HCT116 (cell line): Measurements from ENCODE around the gene ADARB1.

ENCODE experiments used
- ATF3 ChIP-seq: IDR thresholded peaks from 2 replicates; pipeline ENCODE4 v1.6.1; 2012
- CBX3 ChIP-seq: IDR thresholded peaks from 2 replicates; pipeline ENCODE4 v1.6.1; 2012; ENCODE audit warnings: low read depth
- CEBPB ChIP-seq: IDR thresholded peaks from 2 replicates; pipeline ENCODE4 v1.6.1; 2012; ENCODE audit warnings: low read depth
- EGR1 ChIP-seq: IDR thresholded peaks from 2 replicates; pipeline ENCODE4 v1.6.1; 2012; ENCODE audit warnings: low read depth
- EZH2 ChIP-seq: fragments of 200-600 bp; sonication (generic); IDR thresholded peaks from 2 replicates; pipeline ENCODE4 v1.6.1; 2017; ENCODE audit warnings: antibody characterized with exemption, mixed run types
- FOSL1 ChIP-seq: IDR thresholded peaks from 2 replicates; pipeline ENCODE4 v1.6.1; 2012; ENCODE audit warnings: low read depth
- JUND ChIP-seq: IDR thresholded peaks from 2 replicates; pipeline ENCODE4 v1.6.1; 2012
- MAX ChIP-seq: IDR thresholded peaks from 2 replicates; pipeline ENCODE4 v1.6.1; 2012
- POLR2A ChIP-seq: IDR thresholded peaks from 2 replicates; pipeline ENCODE4 v1.7.0; 2011; ENCODE audit warnings: borderline replicate concordance; ENCODE audit not compliant: insufficient read depth, insufficient read length; ENCODE audit errors: extremely low read depth
- POLR2AphosphoS5 ChIP-seq: IDR thresholded peaks from 2 replicates; pipeline ENCODE4 v1.6.1; 2011; ENCODE audit warnings: mild to moderate bottlenecking, low read depth, low read length, moderate library complexity
- ZBTB33 ChIP-seq: IDR thresholded peaks from 2 replicates; pipeline ENCODE4 v1.6.1; 2011; ENCODE audit warnings: mild to moderate bottlenecking, low read length, moderate library complexity; ENCODE audit not compliant: insufficient replicate concordance; ENCODE audit errors: extremely low read depth
- ZNF274 ChIP-seq: fragments of 200-500 bp; sonication (Bioruptor generic); IDR thresholded peaks from 2 replicates; pipeline ENCODE4 v1.6.1; 2014; ENCODE audit warnings: mild to moderate bottlenecking, low read depth, low read length, inconsistent platforms
- TF ChIP-seq, protein P1 (sequence below), 3 experiments: fragments of 200-600 bp in 1 of 3; sonication (generic) in 1 of 3; IDR thresholded peaks in 2 of 3; conservative IDR thresholded peaks in 1 of 3; 2 replicates each; pipeline ENCODE4 v1.5.1; 2012 to 2017; ENCODE audit warnings: low read depth in 2 of 3, low read length in 2 of 3, antibody characterized with exemption in 1 of 3, borderline replicate concordance in 1 of 3, control low read depth in 1 of 3, mild to moderate bottlenecking in 1 of 3, mixed read lengths in 1 of 3, mixed run types in 1 of 3, moderate library complexity in 1 of 3; ENCODE audit not compliant: insufficient read depth in 1 of 3
- TF ChIP-seq, protein P2 (sequence below): IDR thresholded peaks from 2 replicates; pipeline ENCODE4 v1.6.1; 2012; ENCODE audit warnings: low read depth

GRCh38 chr21:45235488-45235887 lies 161.1 kb downstream of the ADARB1 start:
- TF ChIP-seq, protein P1, sequence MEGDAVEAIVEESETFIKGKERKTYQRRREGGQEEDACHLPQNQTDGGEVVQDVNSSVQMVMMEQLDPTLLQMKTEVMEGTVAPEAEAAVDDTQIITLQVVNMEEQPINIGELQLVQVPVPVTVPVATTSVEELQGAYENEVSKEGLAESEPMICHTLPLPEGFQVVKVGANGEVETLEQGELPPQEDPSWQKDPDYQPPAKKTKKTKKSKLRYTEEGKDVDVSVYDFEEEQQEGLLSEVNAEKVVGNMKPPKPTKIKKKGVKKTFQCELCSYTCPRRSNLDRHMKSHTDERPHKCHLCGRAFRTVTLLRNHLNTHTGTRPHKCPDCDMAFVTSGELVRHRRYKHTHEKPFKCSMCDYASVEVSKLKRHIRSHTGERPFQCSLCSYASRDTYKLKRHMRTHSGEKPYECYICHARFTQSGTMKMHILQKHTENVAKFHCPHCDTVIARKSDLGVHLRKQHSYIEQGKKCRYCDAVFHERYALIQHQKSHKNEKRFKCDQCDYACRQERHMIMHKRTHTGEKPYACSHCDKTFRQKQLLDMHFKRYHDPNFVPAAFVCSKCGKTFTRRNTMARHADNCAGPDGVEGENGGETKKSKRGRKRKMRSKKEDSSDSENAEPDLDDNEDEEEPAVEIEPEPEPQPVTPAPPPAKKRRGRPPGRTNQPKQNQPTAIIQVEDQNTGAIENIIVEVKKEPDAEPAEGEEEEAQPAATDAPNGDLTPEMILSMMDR (IDR thresholded peaks at IDR 0.05 in 2 of 3, conservative IDR thresholded peaks at IDR 0.05 in 1 of 3; ENCODE audit: borderline replicate concordance in 1 of 3, insufficient read depth in 1 of 3, low read depth in 2 of 3, low read length in 2 of 3): no peak
- TF ChIP-seq FOSL1 (no peak), EZH2 (no peak), ZNF274 (no peak), ZBTB33 (no peak), JUND (no peak), ATF3 (no peak), EGR1 (no peak), POLR2A (no peak), POLR2AphosphoS5 (no peak), CEBPB (no peak), CBX3 (no peak), MAX (no peak)
- TF ChIP-seq, protein P2, sequence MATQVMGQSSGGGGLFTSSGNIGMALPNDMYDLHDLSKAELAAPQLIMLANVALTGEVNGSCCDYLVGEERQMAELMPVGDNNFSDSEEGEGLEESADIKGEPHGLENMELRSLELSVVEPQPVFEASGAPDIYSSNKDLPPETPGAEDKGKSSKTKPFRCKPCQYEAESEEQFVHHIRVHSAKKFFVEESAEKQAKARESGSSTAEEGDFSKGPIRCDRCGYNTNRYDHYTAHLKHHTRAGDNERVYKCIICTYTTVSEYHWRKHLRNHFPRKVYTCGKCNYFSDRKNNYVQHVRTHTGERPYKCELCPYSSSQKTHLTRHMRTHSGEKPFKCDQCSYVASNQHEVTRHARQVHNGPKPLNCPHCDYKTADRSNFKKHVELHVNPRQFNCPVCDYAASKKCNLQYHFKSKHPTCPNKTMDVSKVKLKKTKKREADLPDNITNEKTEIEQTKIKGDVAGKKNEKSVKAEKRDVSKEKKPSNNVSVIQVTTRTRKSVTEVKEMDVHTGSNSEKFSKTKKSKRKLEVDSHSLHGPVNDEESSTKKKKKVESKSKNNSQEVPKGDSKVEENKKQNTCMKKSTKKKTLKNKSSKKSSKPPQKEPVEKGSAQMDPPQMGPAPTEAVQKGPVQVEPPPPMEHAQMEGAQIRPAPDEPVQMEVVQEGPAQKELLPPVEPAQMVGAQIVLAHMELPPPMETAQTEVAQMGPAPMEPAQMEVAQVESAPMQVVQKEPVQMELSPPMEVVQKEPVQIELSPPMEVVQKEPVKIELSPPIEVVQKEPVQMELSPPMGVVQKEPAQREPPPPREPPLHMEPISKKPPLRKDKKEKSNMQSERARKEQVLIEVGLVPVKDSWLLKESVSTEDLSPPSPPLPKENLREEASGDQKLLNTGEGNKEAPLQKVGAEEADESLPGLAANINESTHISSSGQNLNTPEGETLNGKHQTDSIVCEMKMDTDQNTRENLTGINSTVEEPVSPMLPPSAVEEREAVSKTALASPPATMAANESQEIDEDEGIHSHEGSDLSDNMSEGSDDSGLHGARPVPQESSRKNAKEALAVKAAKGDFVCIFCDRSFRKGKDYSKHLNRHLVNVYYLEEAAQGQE: no peak
